Stimulated activated CD4-positive, alpha-beta T cell treated with anti-CD3 and anti-CD28 coated beads, Interleukin-15, amount 100 ng/mL, for 1 hour (primary cell): ENCODE results near the gene ANO6.
"Not testable (repeated sequence)": the region's sequence is repeated elsewhere in the genome, so short reads cannot be mapped to it uniquely, and the experiment has no call there.

Experiments
- DNase-seq, 2 donors: peaks; one replicate each; pipeline ENCODE4 v3.0.0-alpha.2; 2020; ENCODE audit warnings: low read depth in 1 of 2, low spot score in 1 of 2

The ANO6 gene

DNA sequence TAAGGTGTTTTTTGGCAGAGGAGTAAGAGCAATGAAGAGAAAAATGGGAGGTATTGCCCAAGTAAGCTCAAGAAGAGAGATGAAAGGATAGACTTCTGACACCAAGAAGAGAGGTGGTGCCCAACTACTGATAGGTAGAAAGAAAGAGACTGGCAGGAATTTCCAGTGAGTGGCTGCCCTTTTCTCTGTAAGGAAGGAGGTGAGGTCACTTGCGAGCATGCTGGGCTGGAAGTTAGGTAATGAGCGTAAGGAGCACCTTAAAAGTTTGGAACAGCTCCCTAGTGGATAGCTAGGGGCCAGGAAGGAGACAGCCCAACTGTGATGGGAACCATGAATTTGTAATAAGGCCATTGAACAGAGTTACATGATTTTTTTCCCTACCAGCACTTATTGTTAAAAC lies 127.0 kb downstream of the ANO6 start:
- no peak for DNase-seq

DNA sequence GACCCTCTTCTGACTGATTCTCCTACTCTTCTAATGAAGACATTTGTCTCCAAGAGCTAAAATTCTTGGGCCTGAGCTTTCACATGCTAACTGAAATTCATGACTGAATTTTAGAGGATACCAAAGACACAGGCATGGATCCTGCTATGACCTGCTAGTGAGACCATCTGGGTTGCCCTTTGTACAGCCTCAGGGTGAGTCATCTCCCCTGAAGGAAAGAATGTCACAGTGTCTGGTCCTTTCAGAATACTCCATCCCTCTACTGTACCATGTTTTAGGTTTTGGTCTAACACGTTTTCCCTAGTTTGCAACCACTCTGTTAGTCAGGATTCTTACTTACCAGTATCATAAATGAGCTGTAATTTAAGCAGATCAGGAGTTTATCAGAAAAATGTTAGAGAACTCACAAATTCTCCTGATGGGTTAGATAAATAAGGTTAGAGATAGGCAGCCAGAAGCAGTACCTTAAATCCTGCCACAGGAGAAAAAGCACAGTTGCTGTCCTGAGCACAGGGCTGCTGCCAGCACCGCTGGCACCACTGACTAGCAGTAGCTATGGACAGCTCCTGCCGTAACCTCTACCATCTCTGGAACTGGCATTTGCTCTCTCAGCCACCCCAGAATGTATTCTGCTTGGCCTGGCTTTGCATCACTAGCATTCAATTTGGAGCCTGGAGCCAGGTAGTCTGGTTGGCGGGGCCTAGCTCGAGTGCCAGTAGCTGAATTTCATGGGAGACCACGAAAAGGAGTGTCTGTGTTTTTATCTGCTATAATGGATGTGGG lies 127.6 kb downstream of the ANO6 start:
- no peak for DNase-seq

- no peak for DNase-seq
Observed at GRCh38 chr12:45348311-45348710, 132.4 kb downstream of the ANO6 start.

DNA sequence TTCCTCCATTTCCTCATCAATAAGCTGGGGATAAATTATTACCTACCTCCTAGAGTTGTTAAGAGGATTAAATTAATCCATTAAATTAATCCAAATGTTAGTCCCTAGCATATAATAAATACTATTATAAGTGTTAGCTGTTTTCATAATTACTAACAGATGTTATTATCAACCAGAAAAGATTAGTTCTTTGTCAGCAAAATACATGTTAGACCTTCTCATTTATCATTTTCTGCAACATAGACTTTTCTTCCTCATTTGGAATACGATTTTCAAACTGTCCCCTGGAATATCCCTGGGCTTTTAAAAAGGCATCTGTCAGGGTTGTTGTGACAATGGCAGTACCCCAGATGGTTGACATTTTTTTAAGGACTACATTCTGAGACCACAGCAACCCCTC lies 133.1 kb downstream of the ANO6 start:
- no peak for DNase-seq

DNA sequence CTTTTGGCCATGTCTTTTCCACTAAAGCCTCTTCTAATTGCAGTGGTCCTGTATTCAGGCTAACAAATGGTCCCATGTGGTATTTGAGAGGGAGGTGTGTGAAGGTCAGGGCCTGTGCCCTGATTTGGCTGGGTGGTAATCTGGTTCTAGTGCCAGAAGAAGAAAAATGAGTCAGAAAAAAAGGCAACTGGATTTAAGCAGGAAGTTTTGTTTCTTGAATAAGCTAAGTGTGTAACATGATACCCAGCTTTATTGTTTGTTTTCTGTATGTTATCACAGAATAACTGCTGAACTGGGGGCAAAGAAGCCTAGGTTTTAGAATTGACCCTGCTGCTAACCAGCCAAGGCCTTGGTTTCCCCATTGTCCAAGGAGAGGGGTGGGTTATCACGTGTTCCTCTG lies 134.0 kb downstream of the ANO6 start:
- no peak for DNase-seq

DNA sequence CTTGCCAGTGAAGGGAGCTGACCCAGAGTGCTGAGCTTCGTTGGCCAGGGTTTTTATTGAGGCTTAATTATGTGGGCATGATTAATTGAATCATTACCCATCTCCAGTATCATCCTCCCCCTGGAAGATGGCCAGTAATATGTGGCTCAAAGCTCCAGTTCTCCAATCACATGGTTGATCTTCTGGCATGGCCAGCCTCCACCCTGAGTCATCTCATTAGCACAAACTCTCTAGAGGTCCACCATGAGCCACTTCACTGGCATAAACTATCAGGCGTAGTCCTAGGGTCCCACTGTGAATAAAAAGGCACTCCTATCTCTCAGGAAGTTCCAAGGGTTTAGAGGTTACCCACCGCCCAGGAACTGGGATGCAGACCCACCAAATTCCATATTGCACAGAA lies 135.0 kb downstream of the ANO6 start:
- DNase-seq = no peak

DNA sequence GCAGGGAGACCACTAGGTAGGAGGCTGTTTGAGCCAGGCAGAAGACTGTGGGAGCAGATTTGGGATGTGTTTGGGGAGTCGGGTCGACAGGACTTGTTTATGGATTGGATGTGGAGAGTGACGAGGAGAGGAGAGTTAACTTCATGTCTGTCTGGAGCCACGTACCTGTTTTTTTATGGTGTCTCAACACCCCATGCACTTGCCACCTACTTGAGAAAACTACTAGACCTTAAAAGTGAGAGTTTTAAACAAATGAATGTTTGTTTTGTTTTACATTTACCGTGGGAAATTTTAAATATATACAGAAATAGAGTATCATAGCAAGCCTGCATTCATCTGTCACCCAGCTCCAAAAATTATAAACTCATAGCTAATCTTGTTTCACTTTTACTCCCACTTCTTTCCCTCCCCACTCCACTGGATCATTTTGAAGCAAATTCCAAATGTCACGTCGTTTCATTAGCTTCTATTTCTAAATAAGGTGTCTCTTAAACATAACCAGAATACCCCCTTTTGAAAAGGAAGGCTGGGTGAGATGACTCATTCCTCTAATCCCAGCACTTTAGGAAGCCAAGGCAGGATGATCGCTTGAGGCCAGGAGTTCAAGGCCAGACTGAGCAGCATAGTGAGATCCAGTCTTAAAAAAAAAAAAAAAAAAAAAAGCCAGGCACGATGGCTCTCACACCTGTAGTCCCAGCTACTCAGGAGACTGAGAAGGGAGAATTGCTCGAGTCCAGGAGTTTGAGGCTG lies 136.2 kb downstream of the ANO6 start:
- DNase-seq = no peak

- DNase-seq = no peak
Observed at GRCh38 chr12:45353944-45354343, 138.0 kb downstream of the ANO6 start.

DNA sequence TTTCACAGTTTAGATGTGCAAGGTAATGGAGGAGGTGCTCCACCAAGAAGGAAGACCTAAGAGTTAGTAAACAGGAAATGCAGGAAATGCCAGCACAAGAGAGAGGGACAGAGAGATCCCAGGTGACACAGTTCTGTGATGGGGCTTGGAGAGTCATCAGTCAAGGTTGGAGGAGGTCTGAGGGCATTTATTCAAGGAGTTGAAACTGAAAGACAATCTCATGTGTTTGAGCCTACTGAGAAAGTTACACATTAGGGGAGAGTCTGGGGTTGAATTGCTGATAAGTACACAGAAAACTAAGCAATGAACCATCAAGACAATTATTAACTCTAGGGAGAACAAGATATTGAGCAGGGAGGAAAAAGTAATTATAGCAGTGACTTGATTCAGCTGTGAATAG lies 138.5 kb downstream of the ANO6 start:
- DNase-seq = no peak

DNA sequence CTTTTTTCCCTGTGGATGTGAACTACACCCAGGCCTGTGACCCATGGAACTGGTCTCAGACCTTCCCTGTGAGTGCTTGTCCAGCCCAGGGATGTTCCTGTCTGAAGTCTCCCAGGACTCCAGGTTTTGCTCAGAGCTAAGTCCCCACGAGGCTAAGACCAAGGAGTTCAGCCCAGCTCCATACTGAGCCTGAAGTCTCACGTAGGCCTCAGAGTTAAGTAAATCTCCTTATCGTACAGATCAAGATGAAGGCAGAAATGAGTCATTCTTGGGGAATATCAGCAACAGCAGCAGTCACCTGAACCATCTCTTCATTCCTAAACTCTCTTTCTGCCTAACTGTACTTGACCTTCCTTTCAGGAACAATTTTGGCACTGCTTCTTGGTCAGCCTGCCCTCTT lies 139.8 kb downstream of the ANO6 start:
- no peak for DNase-seq

- no peak for DNase-seq
Observed at GRCh38 chr12:45356822-45357538, 141.1 kb downstream of the ANO6 start.

GRCh38 chr12:45357539-45358417 lies 141.9 kb downstream of the ANO6 start:
- no peak for DNase-seq

- no peak for DNase-seq
Observed at GRCh38 chr12:45362291-45362690, 146.4 kb downstream of the ANO6 start.

DNA sequence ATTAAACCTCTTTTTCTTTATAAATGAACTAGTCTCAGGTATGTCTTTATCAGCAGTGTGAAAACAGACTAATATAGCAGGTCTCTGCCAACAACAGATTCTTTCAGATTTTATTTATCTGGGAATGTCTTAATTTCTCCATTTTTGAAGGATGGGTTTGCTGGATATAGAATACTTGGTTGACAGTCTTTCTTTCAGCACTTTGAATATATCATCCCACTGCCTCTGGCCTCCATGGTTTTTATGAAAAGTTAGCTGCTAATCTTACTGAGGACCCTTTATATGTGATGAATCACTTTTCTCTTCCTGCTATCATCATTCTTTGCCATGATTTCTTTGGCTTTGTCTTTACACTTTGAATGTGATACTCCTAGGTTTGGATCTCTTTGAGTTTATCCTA lies 148.0 kb downstream of the ANO6 start:
- DNase-seq = no peak

DNA sequence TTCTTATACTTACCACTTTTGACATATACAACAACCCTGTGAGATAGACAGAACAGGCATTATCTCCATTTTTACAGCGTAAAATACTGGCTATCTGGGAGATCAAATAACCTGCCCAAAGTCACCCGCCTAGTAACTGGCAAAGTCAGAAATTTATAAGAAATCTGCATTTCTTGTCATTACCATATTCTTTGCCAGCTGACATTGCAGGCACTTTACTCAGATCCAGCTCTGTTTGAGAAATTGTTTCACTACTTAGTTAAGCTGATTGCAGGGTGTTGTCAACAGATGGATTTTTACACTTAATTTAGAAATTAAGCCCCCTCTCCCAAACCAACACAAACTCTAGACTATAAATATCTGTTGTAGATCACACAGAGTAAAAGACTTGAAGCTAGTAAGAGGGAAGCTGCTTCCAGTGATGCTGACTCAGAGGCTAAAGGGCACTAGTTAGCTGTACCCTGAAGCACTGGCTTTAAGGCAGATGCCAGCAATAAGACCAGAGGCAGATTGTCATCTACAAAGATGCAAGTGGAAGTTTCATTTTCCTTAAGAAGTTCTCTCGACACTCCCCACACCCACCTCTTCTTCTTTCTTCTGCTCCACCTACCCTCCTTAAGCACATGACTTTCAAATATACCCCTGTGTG lies 153.1 kb downstream of the ANO6 start:
- DNase-seq = no peak

DNA sequence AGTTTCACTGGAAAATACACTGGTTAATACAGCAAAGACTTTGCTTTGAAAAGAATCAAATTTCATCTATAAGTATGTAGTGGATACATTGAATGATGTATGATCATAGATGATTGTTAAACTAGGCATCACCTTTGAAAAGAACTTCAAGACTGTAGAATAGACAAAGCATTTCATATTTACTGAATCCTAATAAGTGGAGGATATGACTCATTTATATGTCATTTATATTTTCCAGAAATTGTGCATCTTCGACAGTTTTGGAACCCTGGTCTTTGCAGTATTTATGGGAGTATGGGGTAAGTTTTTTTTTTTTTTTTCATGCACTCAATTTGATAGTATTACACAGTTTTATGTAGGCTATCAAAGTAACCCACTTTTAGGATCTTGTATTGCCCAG lies 161.9 kb downstream of the ANO6 start:
- no peak for DNase-seq

DNA sequence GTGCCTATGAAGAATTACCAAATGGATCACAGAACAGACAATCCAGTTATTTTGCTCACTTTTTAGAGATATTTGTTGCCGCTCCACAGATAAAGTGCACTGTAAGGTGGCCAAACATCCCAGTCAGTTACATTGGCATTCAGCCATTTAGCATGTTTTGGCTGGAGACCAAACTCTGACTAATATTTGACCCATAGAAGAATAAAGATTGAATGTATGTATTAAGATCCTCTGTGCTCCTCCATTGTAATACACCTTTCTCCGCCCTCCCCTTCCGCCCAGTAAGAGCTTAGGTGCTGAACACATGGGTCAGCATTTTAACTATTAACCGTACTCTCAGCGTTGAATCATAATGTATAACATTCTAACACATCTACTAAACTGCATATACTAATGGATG lies 163.4 kb downstream of the ANO6 start:
- no peak for DNase-seq

- no peak for DNase-seq
Observed at GRCh38 chr12:45381351-45381750, 165.5 kb downstream of the ANO6 start.

GRCh38 chr12:45388545-45388944 lies 172.7 kb downstream of the ANO6 start:
- DNase-seq = no peak

DNA sequence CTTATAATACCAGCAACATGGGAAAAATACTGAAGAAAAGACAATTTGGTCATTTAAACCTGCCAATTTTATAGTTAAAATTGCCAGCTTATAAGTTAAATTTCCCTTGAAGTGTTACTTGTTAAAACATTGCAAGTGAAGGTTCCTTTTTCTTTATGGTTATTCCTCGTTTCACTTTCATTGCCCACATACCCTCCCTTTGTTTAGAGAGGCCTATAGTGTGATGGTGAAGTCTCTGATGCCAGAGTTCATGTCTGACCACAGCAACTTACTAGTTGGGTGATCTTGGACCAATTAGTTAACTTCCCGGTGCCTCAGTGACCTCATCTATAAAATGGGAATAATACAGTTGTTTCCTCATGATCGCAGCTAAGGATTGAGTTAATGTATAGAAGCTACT lies 173.5 kb downstream of the ANO6 start:
- DNase-seq = no peak

- not testable (repeated sequence) for DNase-seq
Observed at GRCh38 chr12:45397499-45397898, 181.6 kb downstream of the ANO6 start.
